ENCODE data around the gene KRTAP10-5. TPM values are rescaled to one million over a fixed set of nuclear protein-coding genes. Genes with fewer than 3 reads are reported as not detected.

Gene KRTAP10-5
- total and polyA plus RNA-seq, 9 of the 15 experiments (the other 6 are each of a cell fraction or from before 2014, with no cell fraction given) = not detected

- Histone ChIP-seq H3K79me2 (ENCODE audit: control insufficient read depth, insufficient read depth, low read length) (no peaks in the 10 kb centered on the region), H2AFZ (ENCODE audit: low read depth, low read length) (no peak overlapping the region), H3K36me3 (ENCODE audit: control insufficient read depth, insufficient read depth, low read length) (no peaks in the 10 kb centered on the region), H3K4me1 (replicated peaks in 1 of 2; ENCODE audit: control insufficient read depth in 2 of 2, insufficient read depth in 2 of 2, low read length in 2 of 2) (peaks cover 0 to 4% of the 10 kb centered on the region in 2 experiments; a peak in 1 of 5 replicates), H4K20me1 (replicated peaks; ENCODE audit: control insufficient read depth, insufficient read depth, low read length) (no peaks in the 10 kb centered on the region), H3K9me3 (replicated peaks; ENCODE audit: control insufficient read depth, insufficient read depth, low read depth, low read length) (no peaks in the 10 kb centered on the region), H3K27me3 (ENCODE audit: control insufficient read depth in 2 of 2, insufficient read depth in 2 of 2, low read length in 2 of 2) (peaks cover 8 to 33% of the 10 kb centered on the region in 2 experiments; a peak in 4 of 5 replicates), H3K9me1 (ENCODE audit: control insufficient read depth, insufficient read depth, low read length) (no peaks in the 10 kb centered on the region), H3K4me2 (ENCODE audit: insufficient read depth, low read length) (no peak overlapping the region), H3K27ac (ENCODE audit: extremely low read depth, low read depth, low read length) (no peak overlapping the region), H3K9ac (ENCODE audit: insufficient read depth in 1 of 2, low read depth in 2 of 2, low read length in 2 of 2) (no peak overlapping the region), H3K4me3 (no peak overlapping the region)
- ATAC-seq (no peak), DNase-seq (ENCODE audit: extremely low read depth in 1 of 4, low spot score in 3 of 4) (no peak), FAIRE-seq (no peak)
- in situ Hi-C loops (cut with MboI) (no loop called here), intact Hi-C loops (cut with micrococcal nuclease) (no loop called here)
- ChIA-PET POLR2A (no interaction called here), CTCF (ENCODE audit: low intra/inter-chr PET ratio) (no interaction called here)
- BruUV-seq (replicated peaks) = no TSS peak
- 0% methylated on average over 5 of the region's 5 CpGs for WGBS (ENCODE audit: insufficient coverage, low coverage, missing lambda C conversion rate)
- TF ChIP-seq ZNF79 (CRISPR knock-in tag; IDR thresholded peaks at IDR 0.05; ENCODE audit: low read depth) = no peak
- TF ChIP-seq CREB1 (IDR thresholded peaks at IDR 0.05) = no peak
- TF ChIP-seq CREB1 (CRISPR knock-in tag; IDR thresholded peaks at IDR 0.05) = no peak
- TF ChIP-seq ZFP36 (IDR thresholded peaks at IDR 0.05; ENCODE audit: low read depth, low read length, partially characterized antibody) = no peak
- TF ChIP-seq MGA (IDR thresholded peaks at IDR 0.05) = no peak
- no peak for TF ChIP-seq NR1H2 (CRISPR knock-in tag; IDR thresholded peaks at IDR 0.05)
- no peak for TF ChIP-seq ZNF224 (CRISPR knock-in tag; IDR thresholded peaks at IDR 0.05)
- TF ChIP-seq MCM5 (IDR thresholded peaks at IDR 0.05; ENCODE audit: low read depth) = no peak
- TF ChIP-seq ZNF511 (CRISPR knock-in tag; IDR thresholded peaks at IDR 0.05) = no peak
- TF ChIP-seq NFXL1 (CRISPR knock-in tag; IDR thresholded peaks at IDR 0.05) = no peak
- no peak for TF ChIP-seq ZNF41 (CRISPR knock-in tag; conservative IDR thresholded peaks at IDR 0.05)
- TF ChIP-seq ILK (tag; IDR thresholded peaks at IDR 0.05; ENCODE audit: borderline replicate concordance, low read depth) = no peak
These were observed 32.6 kb downstream of the KRTAP10-5 start for GRCh38 chr21:44547656-44548331.
